Thoracic aorta (tissue), 2 donors: ENCODE measurements around the gene GAGE10. TPM values are rescaled to one million over a fixed set of nuclear protein-coding genes. Genes with fewer than 3 reads are reported as not detected.

Experiments
- ATAC-seq: fragments of 150-250 bp; one replicate; pipeline ENCODE4 v1.8.0; 2017; ENCODE audit warnings: low read depth; ENCODE audit not compliant: insufficient number of reproducible peaks, low FRiP score
- DNase-seq: peaks from one replicate; pipeline ENCODE4 v3.0.0-alpha.2; 2020; ENCODE audit warnings: low spot score
- H3K27ac ChIP-seq, 2 donors: fragments of 200-600 bp; sonication (generic); 1 replicate in 1 of 2; 2 replicates in 1 of 2; pipeline ENCODE4 v1.5.1; 2016; ENCODE audit warnings: mild to moderate bottlenecking in 2 of 2, moderate library complexity in 2 of 2
- H3K27me3 ChIP-seq: fragments of 200-600 bp; sonication (generic); replicated peaks from 2 replicates; pipeline ENCODE4 v1.6.0; 2016; ENCODE audit warnings: mild to moderate bottlenecking; ENCODE audit not compliant: insufficient read depth
- H3K36me3 ChIP-seq: fragments of 200-600 bp; sonication (generic); one replicate; pipeline ENCODE4 v1.5.1; 2016
- H3K4me1 ChIP-seq, 2 donors: fragments of 200-600 bp; sonication (generic); 1 replicate in 1 of 2; 2 replicates in 1 of 2; pipeline versions ENCODE4 v1.5.1 to v1.6.0; 2016; ENCODE audit warnings: low read depth in 2 of 2, mild to moderate bottlenecking in 1 of 2; ENCODE audit not compliant: control insufficient read depth in 1 of 2
- H3K4me3 ChIP-seq: fragments of 200-600 bp; sonication (generic); 2 replicates; pipeline ENCODE4 v1.5.1; 2016; ENCODE audit warnings: mild to moderate bottlenecking
- H3K9me3 ChIP-seq: fragments of 200-600 bp; sonication (generic); 2 replicates; pipeline ENCODE4 v1.5.1; 2016
- total RNA-seq, 2 donors: library from RNA; depleted of rRNA; stranded (reverse); fragments of >200 nt; gene quantifications; one replicate each; pipeline versions ENCODE4 v1.1.0 to v1.2.3, GENCODE V29; 2016
- TF ChIP-seq, protein P1 (sequence below): fragments of 200-600 bp; sonication (generic); IDR thresholded peaks from one replicate; pipeline ENCODE4 v1.5.1; 2019; ENCODE audit warnings: antibody characterized with exemption

Gene GAGE10
- total RNA-seq, 2 donors from 2014 or later = not detected

DNA sequence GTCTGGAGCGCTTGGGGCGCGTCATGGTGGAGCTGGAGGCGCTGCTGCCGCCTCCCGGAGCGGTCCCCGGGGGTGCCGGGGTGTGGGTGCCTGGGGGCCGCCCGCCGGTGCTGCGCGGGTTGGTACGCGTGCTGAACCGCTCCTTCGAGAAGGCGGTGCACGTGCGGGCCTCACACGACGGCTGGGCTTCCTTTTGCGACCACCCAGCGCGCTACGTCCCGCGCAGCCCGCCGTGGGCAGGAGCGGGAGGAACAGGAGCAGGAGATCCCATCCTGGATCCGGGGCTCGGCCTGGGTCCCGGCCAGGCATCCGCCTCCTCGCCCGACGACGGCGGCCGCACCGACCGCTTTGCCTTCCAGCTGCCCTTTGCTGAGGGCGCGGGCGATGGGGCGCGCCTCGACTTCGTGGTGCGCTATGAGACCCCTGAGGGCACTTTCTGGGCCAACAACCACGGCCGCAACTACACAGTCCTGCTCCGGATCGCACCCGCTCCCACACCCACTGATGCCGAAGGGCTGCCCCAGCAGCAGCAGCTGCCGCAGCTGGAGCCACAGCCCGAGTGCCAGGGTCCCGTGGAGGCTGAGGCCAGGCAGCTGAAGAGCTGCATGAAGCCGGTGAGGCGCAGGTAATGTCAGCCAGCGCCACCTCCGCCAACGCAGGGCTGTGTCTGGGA, 33.1 kb upstream of the GAGE10 start:
- peaks cover 5 to 26% of the 10 kb centered on the region in 2 donors for H3K4me1 ChIP-seq
- no peaks in the 10 kb centered on the region for H3K36me3 ChIP-seq
- H3K4me3 ChIP-seq = peak overlapping the region; percentile 81
- ATAC-seq (no peak), DNase-seq (no peak)
- H3K27ac ChIP-seq = peak overlapping the region; percentile 86 to 89
- no peaks in the 10 kb centered on the region for H3K27me3 ChIP-seq
- TF ChIP-seq, protein P1, sequence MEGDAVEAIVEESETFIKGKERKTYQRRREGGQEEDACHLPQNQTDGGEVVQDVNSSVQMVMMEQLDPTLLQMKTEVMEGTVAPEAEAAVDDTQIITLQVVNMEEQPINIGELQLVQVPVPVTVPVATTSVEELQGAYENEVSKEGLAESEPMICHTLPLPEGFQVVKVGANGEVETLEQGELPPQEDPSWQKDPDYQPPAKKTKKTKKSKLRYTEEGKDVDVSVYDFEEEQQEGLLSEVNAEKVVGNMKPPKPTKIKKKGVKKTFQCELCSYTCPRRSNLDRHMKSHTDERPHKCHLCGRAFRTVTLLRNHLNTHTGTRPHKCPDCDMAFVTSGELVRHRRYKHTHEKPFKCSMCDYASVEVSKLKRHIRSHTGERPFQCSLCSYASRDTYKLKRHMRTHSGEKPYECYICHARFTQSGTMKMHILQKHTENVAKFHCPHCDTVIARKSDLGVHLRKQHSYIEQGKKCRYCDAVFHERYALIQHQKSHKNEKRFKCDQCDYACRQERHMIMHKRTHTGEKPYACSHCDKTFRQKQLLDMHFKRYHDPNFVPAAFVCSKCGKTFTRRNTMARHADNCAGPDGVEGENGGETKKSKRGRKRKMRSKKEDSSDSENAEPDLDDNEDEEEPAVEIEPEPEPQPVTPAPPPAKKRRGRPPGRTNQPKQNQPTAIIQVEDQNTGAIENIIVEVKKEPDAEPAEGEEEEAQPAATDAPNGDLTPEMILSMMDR = no peak
- H3K9me3 ChIP-seq = no peaks in the 10 kb centered on the region

DNA sequence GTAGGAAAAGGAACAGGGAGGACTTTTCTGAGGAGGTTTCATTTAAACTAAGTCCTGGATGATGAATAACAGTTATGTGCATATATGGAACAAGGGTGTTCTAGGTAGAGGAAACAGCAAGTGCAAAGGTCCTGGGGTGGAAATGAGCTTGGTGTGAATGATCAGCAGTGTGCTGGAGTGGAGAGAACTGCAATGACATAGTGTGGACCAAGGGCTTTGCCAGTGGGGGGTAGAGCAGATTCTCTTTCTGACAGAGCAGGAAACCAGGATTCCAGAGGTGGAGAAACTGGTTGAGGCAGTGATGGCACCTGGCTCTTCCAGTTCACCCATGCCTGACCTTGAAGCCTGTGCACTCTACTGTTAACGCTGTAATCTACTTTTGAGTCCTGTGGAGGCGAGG, 32.1 kb upstream of the GAGE10 start:
- no peaks in the 10 kb centered on the region for H3K36me3 ChIP-seq
- ATAC-seq = no peak
- TF ChIP-seq, protein P1 = no peak
- H3K4me3 ChIP-seq = no peak overlapping the region
- no peaks in the 10 kb centered on the region for H3K9me3 ChIP-seq
- DNase-seq = no peak
- peaks cover 5 to 26% of the 10 kb centered on the region in 2 donors for H3K4me1 ChIP-seq
- H3K27ac ChIP-seq = no peak overlapping the region
- no peaks in the 10 kb centered on the region for H3K27me3 ChIP-seq

DNA sequence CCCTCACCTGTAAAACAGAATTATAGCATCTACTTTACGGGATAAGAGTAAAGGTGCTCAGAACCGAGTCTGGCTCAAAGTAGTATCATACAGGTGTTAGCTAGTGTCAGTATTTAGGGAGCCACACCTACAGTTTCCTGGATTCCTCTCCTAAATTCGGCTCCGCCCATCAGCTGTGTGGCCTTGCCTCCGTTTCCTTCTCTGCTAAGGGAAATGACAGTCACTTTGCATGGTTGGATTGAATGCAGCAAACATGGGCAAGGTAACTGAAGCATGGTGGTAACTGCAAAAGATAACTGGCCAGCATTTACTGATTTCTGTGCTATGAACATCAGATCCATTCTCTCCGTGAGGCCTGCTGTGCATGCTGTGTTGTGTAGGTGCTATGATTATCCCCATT, 31.0 kb upstream of the GAGE10 start:
- TF ChIP-seq, protein P1 = no peak
- no peaks in the 10 kb centered on the region for H3K9me3 ChIP-seq
- DNase-seq = no peak
- H3K4me1 ChIP-seq = peaks cover 5 to 35% of the 10 kb centered on the region in 2 donors
- H3K27me3 ChIP-seq = no peaks in the 10 kb centered on the region
- no peak for ATAC-seq
- H3K4me3 ChIP-seq = no peak overlapping the region
- no peak overlapping the region for H3K27ac ChIP-seq
- no peaks in the 10 kb centered on the region for H3K36me3 ChIP-seq

DNA sequence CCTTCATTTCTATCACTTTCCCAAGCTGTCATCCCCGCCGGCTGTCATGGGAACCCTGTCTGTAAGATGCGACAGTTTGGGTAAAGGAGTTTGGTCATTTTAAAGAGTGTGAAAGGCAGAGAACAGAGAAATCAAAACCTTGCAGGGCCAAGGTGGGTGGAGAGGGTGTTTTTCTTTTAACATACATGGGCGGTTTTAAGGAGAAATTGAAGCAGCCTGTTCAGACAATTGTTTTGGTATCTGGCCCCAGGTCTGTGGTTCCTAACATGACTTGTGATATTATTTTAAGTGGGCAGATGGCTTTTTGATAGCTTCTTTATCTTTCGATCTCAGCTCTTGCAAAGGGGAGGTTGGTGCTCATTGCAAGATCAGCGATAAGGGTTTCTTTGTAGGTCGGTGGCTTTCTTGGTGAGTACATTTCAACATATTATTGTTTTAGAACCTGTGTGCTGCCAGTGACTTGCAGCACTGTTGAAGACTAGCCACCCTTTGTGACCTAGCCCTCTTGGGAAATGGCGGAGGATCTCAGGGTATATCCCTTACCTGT, 30.2 kb upstream of the GAGE10 start:
- Histone ChIP-seq H3K36me3 (no peaks in the 10 kb centered on the region), H3K27me3 (no peaks in the 10 kb centered on the region), H3K27ac (no peak overlapping the region), H3K4me1 (peaks cover 5 to 35% of the 10 kb centered on the region in 2 donors), H3K9me3 (no peaks in the 10 kb centered on the region), H3K4me3 (no peak overlapping the region)
- DNase-seq (no peak), ATAC-seq (no peak)
- TF ChIP-seq, protein P1 = no peak

DNA sequence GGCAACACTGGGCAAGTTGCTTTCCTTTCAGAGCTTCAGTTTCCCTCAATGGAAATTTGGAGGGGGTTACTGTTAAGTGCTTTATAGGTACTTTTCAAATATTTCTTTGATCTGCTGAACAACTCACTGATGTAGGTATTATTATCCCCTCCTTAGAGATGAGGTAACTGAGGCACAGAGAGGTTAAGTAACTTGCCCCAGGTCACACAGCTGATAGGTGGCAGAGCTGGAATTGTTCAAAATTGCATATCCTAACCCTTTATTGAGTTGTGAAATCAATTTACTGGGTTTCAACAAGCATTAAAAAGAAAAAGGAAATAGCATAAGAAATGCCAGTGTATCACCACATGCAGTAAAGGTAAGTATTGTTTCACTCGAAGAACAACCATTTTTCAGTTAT, 27.2 kb upstream of the GAGE10 start:
- Histone ChIP-seq H3K27me3 (no peaks in the 10 kb centered on the region), H3K27ac (no peak overlapping the region), H3K9me3 (no peaks in the 10 kb centered on the region), H3K4me3 (no peak overlapping the region), H3K4me1 (peaks cover 5 to 26% of the 10 kb centered on the region in 2 donors), H3K36me3 (no peaks in the 10 kb centered on the region)
- ATAC-seq (no peak), DNase-seq (no peak)
- TF ChIP-seq, protein P1 = no peak
